Neural progenitor cell (in vitro differentiated cells): ENCODE results near the gene RNF212B. TPM values are rescaled to one million over a fixed set of nuclear protein-coding genes. Genes with fewer than 3 reads are reported as not detected.
A peak's percentile ranks its signal among the peaks of the same experiment; 100 is the strongest.

Experiments
- DNase-seq: peaks from one replicate; pipeline ENCODE4 v3.0.0-alpha.2; 2016; ENCODE audit warnings: low spot score
- H2AFZ ChIP-seq: fragments of 200-600 bp; sonication (generic); replicated peaks from 2 replicates; pipeline ENCODE4 v1.6.1; 2016; ENCODE audit warnings: antibody characterized with exemption
- H3F3A ChIP-seq: fragments of 200-600 bp; sonication (generic); 2 replicates; pipeline ENCODE4 v1.6.1; 2016; ENCODE audit warnings: antibody characterized with exemption, low read depth
- H3K27ac ChIP-seq: fragments of 200-600 bp; sonication (generic); 2 replicates; pipeline ENCODE4 v1.5.1; 2016; ENCODE audit warnings: mild to moderate bottlenecking
- H3K27me3 ChIP-seq: fragments of 200-600 bp; sonication (generic); 2 replicates; pipeline ENCODE4 v1.6.1; 2016; ENCODE audit warnings: mild to moderate bottlenecking, moderate library complexity
- H3K36me3 ChIP-seq: fragments of 200-600 bp; sonication (generic); 2 replicates; pipeline ENCODE4 v1.5.1; 2016
- H3K4me1 ChIP-seq: fragments of 200-600 bp; sonication (generic); 2 replicates; pipeline ENCODE4 v1.6.1; 2016; ENCODE audit warnings: mixed run types
- H3K4me2 ChIP-seq: fragments of 200-600 bp; sonication (generic); 2 replicates; pipeline ENCODE4 v1.6.1; 2016
- H3K4me3 ChIP-seq: fragments of 200-600 bp; sonication (generic); 2 replicates; pipeline ENCODE4 v1.5.1; 2016
- H3K79me2 ChIP-seq: fragments of 200-600 bp; sonication (generic); 2 replicates; pipeline ENCODE4 v1.6.1; 2016; ENCODE audit warnings: low read depth
- H3K9ac ChIP-seq: fragments of 200-600 bp; sonication (generic); 2 replicates; pipeline ENCODE4 v1.6.1; 2016
- H3K9me3 ChIP-seq: fragments of 200-600 bp; sonication (generic); 2 replicates; pipeline ENCODE4 v1.5.1; 2016; ENCODE audit warnings: low read depth
- H4K20me1 ChIP-seq: fragments of 200-600 bp; sonication (generic); 2 replicates; pipeline ENCODE4 v1.6.1; 2016; ENCODE audit warnings: low read depth
- H3K27ac Mint-ChIP-seq: 3 replicates; pipeline ENCODE4 v1.8.0; 2021; ENCODE audit warnings: mixed read lengths
- H3K27me3 Mint-ChIP-seq: 2 replicates; pipeline ENCODE4 v1.8.0; 2022; ENCODE audit warnings: low read depth, mild to moderate bottlenecking, inconsistent platforms, moderate library complexity, mixed read lengths; ENCODE audit not compliant: insufficient read depth
- H3K36me3 Mint-ChIP-seq: 3 replicates; pipeline ENCODE4 v1.8.0; 2021; ENCODE audit warnings: mixed read lengths
- H3K4me1 Mint-ChIP-seq: 3 replicates; pipeline ENCODE4 v1.8.0; 2021; ENCODE audit warnings: mixed read lengths
- H3K4me3 Mint-ChIP-seq: 3 replicates; pipeline ENCODE4 v1.8.0; 2021; ENCODE audit warnings: mild to moderate bottlenecking, moderate library complexity, mixed read lengths
- H3K9me3 Mint-ChIP-seq: 3 replicates; pipeline ENCODE4 v1.8.0; 2020; ENCODE audit warnings: mixed read lengths
- CTCF ChIP-seq: fragments of 200-600 bp; sonication (generic); IDR thresholded peaks from 2 replicates; pipeline ENCODE4 v1.5.1; 2017; ENCODE audit warnings: antibody characterized with exemption, mild to moderate bottlenecking
- EZH2 ChIP-seq: fragments of 200-600 bp; sonication (generic); IDR thresholded peaks from 2 replicates; pipeline ENCODE4 v1.6.1; 2017; ENCODE audit warnings: antibody characterized with exemption, mild to moderate bottlenecking, moderate library complexity
- EZH2phosphoT487 ChIP-seq: fragments of 200-600 bp; sonication (generic); IDR thresholded peaks from 2 replicates; pipeline ENCODE4 v1.6.1; 2017; ENCODE audit warnings: antibody characterized with exemption
- total RNA-seq: library from RNA; depleted of rRNA; stranded (reverse); fragments of >200 nt; gene quantifications from 2 replicates; pipeline ENCODE4 v1.2.3, GENCODE V29; 2015; ENCODE audit warnings: low replicate concordance

Gene RNF212B
- total RNA-seq, 1 donor from 2014 or later: not detected

- Histone ChIP-seq H2AFZ (peak overlapping the region; percentile 95), H3K79me2 (no peaks in the 10 kb centered on the region), H3K27ac (peak overlapping the region; percentile 85)
Measured at GRCh38 chr14:23301288-23301968, 63.7 kb downstream of the RNF212B start.

GRCh38 chr14:23301969-23302289, 64.2 kb downstream of the RNF212B start:
- Mint-ChIP-seq H3K27me3 (peaks cover 9% of the 10 kb centered on the region), H3K4me1 (peaks cover 30% of the 10 kb centered on the region), H3K4me3 (peak overlapping the region; percentile 89), H3K9me3 (peaks cover 2% of the 10 kb centered on the region), H3K27ac (no peak overlapping the region), H3K36me3 (peaks cover 4% of the 10 kb centered on the region)
- Histone ChIP-seq H2AFZ (peak overlapping the region; percentile 73), H3K27ac (peak overlapping the region; percentile 64), H3K79me2 (peaks cover 2% of the 10 kb centered on the region), H3K9me3 (no peaks in the 10 kb centered on the region), H3K4me1 (peaks cover 11% of the 10 kb centered on the region), H3F3A (peaks cover 42% of the 10 kb centered on the region), H3K4me3 (peak overlapping the region; percentile 96), H3K27me3 (peaks cover 18% of the 10 kb centered on the region), H3K4me2 (peak overlapping the region; percentile 79), H4K20me1 (no peaks in the 10 kb centered on the region), H3K36me3 (no peaks in the 10 kb centered on the region), H3K9ac (no peak overlapping the region)
- TF ChIP-seq EZH2phosphoT487 (no peak), EZH2 (no peak), CTCF (no peak)
- DNase-seq: no peak

More at GRCh38 chr14:23301288-23301968, 63.7 kb downstream of the RNF212B start:
- Mint-ChIP-seq H3K4me1 (peaks cover 34% of the 10 kb centered on the region), H3K4me3 (peak overlapping the region; percentile 91), H3K36me3 (peaks cover 7% of the 10 kb centered on the region), H3K27ac (no peak overlapping the region), H3K9me3 (peaks cover 2% of the 10 kb centered on the region), H3K27me3 (peaks cover 9% of the 10 kb centered on the region)
- Histone ChIP-seq H3K9ac (no peak overlapping the region), H3F3A (peaks cover 42% of the 10 kb centered on the region), H3K9me3 (no peaks in the 10 kb centered on the region), H3K4me2 (peak overlapping the region; percentile 79), H3K36me3 (no peaks in the 10 kb centered on the region), H3K4me3 (peak overlapping the region; percentile 96), H4K20me1 (no peaks in the 10 kb centered on the region), H3K27me3 (peaks cover 21% of the 10 kb centered on the region), H3K4me1 (peaks cover 11% of the 10 kb centered on the region)
- TF ChIP-seq EZH2 (no peak), CTCF (peak; percentile 82), EZH2phosphoT487 (no peak)
- peak; percentile 100 for DNase-seq

GRCh38 chr14:23302290-23303225, 64.8 kb downstream of the RNF212B start, which contains the start of gene PPP1R3E:
Gene PPP1R3E (minus strand): TSS chr14:23302859. CDS start chr14:23302576, 283 bp downstream.
- Histone ChIP-seq H3K27ac (peak within 1 kb of the TSS; percentile 64), H3K27me3 (peaks cover 15% of the 10 kb centered on the region), H3K4me2 (peak within 1 kb of the TSS; percentile 79), H3F3A (peaks cover 42% of the 10 kb centered on the region), H3K9ac (no peak within 1 kb of the TSS), H3K4me1 (peaks cover 14% of the 10 kb centered on the region), H3K36me3 (no peaks in the 10 kb centered on the region), H3K4me3 (peak within 1 kb of the TSS; percentile 96), H2AFZ (peak within 1 kb of the TSS; percentile 73), H3K79me2 (peaks cover 8% of the 10 kb centered on the region), H4K20me1 (no peaks in the 10 kb centered on the region), H3K9me3 (no peaks in the 10 kb centered on the region)
- H3K4me1 Mint-ChIP-seq: peaks cover 35% of the 10 kb centered on the region
- TF ChIP-seq EZH2 (no peak), EZH2phosphoT487 (no peak), CTCF (no peak)
- peaks cover 4% of the 10 kb centered on the region for H3K36me3 Mint-ChIP-seq
- peaks cover 9% of the 10 kb centered on the region for H3K27me3 Mint-ChIP-seq
- peak within 1 kb of the TSS; percentile 96 for H3K27ac Mint-ChIP-seq
- peak; percentile 84 for DNase-seq
- peak within 1 kb of the TSS; percentile 97 for H3K4me3 Mint-ChIP-seq
- peaks cover 4% of the 10 kb centered on the region for H3K9me3 Mint-ChIP-seq
